T47D (cell line): ENCODE results near the gene CEBPZ.

Source experiments
- DNase-seq, 2 experiments: peaks; one replicate each; pipeline versions ENCODE4 v3.0.0 to v3.0.0-alpha.2; 2011 to 2012; ENCODE audit warnings: low read depth in 1 of 2, low spot score in 1 of 2
- JUND ChIP-seq: IDR thresholded peaks from 2 replicates; pipeline ENCODE4 v1.6.1; 2012; ENCODE audit warnings: low read depth
- in situ Hi-C: cut with HindIII; loops from 2 replicates; pipeline ENCODE4 v1.10.0; 2016; ENCODE audit warnings: low sequenced_read_pairs, low pct_unique_long_range_greater_than_20kb

The CEBPZ gene

GRCh38 chr2:37231241-37232130 is at the start of gene CEBPZ, which contains the start of gene NDUFAF7:
CEBPZ (minus strand) TSS chr2:37231596; CDS start chr2:37231567, 29 bp downstream.
NDUFAF7 (plus strand) TSS chr2:37231658; CDS start chr2:37231706, 48 bp downstream.
- in situ Hi-C loops, result no loop called here
- DNase-seq, result peak; percentile 88 to 89
- no peak for TF ChIP-seq JUND

- in situ Hi-C loops, result no loop called here
- no peak for TF ChIP-seq JUND
- no peak for DNase-seq
Measured at GRCh38 chr2:37276291-37276690, 44.9 kb upstream of the CEBPZ start.

DNA sequence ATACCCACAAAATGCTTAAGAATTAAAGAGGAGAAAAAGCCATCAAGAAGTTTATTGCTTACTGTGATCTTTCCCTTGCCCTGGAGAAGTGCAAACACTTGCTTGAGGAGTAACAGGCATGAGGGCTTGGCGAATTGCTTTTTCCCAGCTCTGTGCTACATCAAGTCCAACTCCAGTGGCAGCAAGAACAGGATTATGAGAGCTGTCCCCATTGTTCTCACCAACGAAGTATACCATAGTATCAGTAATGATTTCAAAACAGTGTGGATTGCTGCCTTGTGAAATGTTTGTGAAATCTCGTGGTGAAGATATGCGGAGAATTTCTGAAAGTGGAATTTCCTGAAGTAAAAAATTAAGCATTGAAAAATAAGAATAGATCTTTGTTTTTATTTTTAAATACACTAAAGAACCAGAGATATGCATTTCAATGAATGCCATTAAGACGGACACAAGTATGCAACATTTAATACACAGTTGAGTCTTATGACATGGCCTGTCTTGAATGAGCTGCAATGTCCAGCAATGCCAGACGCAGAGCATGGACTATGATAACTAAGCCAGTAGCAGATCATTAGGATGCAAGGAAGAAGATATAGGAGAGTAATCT is 43.1 kb upstream of the CEBPZ start:
- DNase-seq, result no peak
- TF ChIP-seq JUND, result no peak
- in situ Hi-C loops, result no loop called here

- DNase-seq, result no peak
- in situ Hi-C loops, result no loop called here
- TF ChIP-seq JUND, result no peak
Measured at GRCh38 chr2:37271376-37272067, 40.1 kb upstream of the CEBPZ start.

DNA sequence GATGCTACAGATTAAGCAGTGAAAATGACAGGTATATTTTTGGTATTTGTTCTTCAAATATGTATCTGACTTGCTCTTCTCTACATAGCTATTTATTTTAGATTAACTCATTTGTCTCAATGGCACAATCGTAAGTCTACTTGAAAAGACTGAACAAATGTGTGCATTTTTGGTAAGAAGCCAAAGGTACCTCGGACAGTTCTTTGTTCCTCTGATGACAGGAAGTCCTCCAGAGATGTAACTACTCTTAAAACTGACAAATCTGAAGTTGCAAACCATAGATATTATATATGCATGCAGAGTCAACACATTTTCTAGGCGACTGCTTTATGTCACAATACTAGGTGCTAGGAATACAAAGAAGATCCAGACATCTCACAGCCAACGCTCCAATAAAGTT is 36.7 kb upstream of the CEBPZ start:
- no peak for DNase-seq
- no peak for TF ChIP-seq JUND
- in situ Hi-C loops, result no loop called here

- no peak for DNase-seq
- no peak for TF ChIP-seq JUND
- in situ Hi-C loops, result no loop called here
Measured at GRCh38 chr2:37267685-37268084, 36.3 kb upstream of the CEBPZ start.

DNA sequence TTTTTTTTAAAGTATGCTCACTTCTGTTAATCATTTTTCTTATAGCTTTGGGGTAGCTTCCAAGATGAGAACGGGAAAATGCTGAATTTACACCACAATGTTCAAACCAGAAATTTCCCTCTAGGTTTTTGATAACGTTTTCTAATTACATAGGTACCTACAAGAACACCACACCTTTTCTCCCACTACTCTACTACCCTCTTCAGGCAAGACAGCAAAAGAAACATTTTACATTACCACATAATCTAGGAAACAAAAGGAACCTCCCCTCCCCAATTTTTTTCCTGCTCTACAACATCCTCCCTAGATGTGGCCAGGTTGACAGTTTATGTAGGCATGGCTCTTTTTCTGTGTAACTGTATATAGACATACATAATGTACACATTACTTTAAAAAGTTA is 32.4 kb upstream of the CEBPZ start:
- in situ Hi-C loops, result no loop called here
- no peak for TF ChIP-seq JUND
- DNase-seq, result no peak

- no peak for DNase-seq
- in situ Hi-C loops, result no loop called here
- TF ChIP-seq JUND, result no peak
Measured at GRCh38 chr2:37262522-37262921, 31.1 kb upstream of the CEBPZ start.

DNA sequence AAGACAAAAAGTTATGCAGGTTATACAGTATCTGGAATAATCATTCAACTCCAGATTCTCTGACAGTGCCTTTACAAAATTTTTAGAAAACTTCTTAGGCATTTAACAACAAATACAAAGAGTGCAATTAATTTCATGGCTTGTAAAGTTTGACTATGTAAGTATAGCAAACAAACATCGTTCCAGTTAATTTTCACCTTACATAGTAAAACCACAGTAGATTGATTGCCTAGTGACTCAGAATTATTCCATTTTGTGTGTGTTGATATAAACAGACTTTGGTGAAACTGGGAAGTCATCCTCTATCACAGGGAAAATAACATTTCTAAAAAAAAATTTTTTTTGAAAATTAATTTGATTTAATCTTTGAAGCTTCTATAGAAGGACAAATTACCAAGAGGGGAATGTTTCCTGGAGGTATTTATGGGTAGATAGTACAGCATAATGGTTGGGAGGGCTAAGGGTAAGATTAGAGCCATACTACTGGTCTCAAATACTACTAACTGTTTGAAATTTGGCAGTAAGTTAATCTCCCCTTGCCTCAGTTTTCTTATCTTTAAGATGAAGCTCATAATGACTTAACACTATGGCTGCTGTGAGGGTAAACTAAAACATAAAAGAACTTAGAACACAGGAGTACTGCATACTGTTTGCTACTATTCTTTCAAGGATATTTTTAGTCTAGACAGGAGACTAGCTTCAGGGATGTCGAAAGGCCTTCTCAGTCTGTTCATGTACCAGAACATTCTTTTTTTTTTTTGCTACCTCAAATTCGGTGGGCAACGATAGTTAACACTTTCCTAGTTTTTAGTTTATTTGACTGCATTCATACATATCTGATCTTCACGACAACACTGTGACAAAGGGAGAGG is 19.7 kb upstream of the CEBPZ start:
- DNase-seq, result no peak
- in situ Hi-C loops, result no loop called here
- no peak for TF ChIP-seq JUND

DNA sequence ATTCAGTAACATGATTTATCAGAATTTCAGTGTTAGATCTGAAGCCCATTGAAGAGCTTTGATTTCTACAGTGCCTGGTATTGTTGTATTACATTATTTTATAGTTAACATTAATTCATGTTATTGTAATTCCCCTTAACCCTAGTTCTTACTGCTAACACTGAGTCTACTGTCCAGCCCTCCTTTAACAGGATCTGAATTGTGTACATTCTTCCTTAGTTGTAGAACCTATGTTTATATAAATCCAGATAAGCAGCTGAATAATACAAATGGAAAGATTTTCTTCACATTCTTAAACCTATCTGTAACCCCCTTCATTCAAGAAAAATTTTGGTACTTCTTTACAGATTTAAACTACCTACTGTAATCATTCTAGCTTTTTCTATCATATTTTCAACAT is 14.8 kb upstream of the CEBPZ start:
- in situ Hi-C loops, result no loop called here
- TF ChIP-seq JUND, result no peak
- no peak for DNase-seq

GRCh38 chr2:37244755-37245154 is 13.4 kb upstream of the CEBPZ start:
- TF ChIP-seq JUND, result no peak
- no peak for DNase-seq
- in situ Hi-C loops, result no loop called here

DNA sequence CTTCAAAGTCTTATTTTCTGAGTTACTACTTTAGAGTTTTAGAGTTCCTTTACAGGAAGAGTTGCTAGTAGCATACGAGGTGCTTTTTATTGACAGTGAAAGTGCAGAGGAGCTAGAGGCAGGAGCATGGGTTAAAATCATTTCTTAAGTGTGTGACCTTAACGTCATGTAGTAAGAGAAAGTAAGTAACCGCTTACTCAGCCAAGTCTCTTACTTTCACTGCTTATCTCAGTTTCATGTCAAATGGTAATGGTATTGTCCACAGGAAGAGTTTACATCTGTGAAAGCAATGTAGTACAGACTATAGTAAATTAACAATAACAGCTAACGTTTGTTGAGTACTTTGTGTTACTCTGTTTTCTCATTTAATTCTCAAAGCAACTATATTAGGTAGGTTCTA is 12.6 kb upstream of the CEBPZ start:
- no peak for DNase-seq
- in situ Hi-C loops, result no loop called here
- TF ChIP-seq JUND, result no peak

DNA sequence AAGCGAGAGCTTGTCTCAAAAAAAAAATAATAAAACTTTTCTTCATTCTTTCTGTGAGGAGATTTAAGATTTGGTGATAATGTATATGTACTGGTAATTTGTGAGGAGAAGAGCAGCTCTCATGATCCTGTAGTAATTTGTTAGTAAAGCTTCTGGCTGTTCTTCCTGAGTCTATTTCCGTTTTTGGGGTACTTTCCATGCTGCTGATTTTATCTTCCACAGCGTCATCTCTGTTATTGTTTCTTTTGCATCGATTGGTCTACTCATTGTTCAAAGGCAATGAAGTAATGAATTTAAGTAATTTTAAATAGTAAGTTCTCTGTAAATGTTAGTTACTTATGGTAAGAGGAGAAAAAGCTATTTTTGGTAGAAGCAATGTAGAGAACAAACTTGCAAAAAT is 12.0 kb upstream of the CEBPZ start:
- no peak for TF ChIP-seq JUND
- in situ Hi-C loops, result no loop called here
- DNase-seq, result no peak
